Keratinocyte (primary cell): Measurements from ENCODE around the gene LMBR1.

ENCODE experiments used
- CTCF ChIP-seq, 3 experiments: IDR thresholded peaks in 1 of 3; conservative IDR thresholded peaks in 1 of 3; optimal IDR thresholded peaks in 1 of 3; 2 replicates in 2 of 3; 3 replicates in 1 of 3; pipeline versions ENCODE3 to v1.5.1; 2011; ENCODE audit warnings: low read length in 3 of 3, mild to moderate bottlenecking in 3 of 3, moderate library complexity in 2 of 3, control low read depth in 1 of 3, inconsistent platforms in 1 of 3; ENCODE audit not compliant: insufficient read depth in 2 of 3; ENCODE audit errors: extremely low read depth in 1 of 3
- EZH2 ChIP-seq: IDR thresholded peaks from one replicate; pipeline ENCODE4 v1.6.1; 2012; ENCODE audit warnings: inconsistent platforms, mild to moderate bottlenecking, low read length, moderate library complexity

GRCh38 chr7:156666368-156667109, 226.4 kb downstream of the LMBR1 start:
- no peak for TF ChIP-seq EZH2
- TF ChIP-seq CTCF (optimal IDR thresholded peaks at IDR 0.05 in 1 of 3, IDR thresholded peaks at IDR 0.05 in 1 of 3, conservative IDR thresholded peaks at IDR 0.05 in 1 of 3; ENCODE audit: extremely low read depth in 1 of 3, insufficient read depth in 2 of 3, low read length in 3 of 3), result no peak
